Hepatic stellate cell (primary cell): Measurements from ENCODE around the gene CD300LG.

Experiments
- DNase-seq: peaks from one replicate; pipeline ENCODE4 v3.0.0; 2011; ENCODE audit warnings: low spot score

CD300LG gene

GRCh38 chr17:43825567-43825966 lies 21.4 kb upstream of the CD300LG start:
- DNase-seq: no peak

DNA sequence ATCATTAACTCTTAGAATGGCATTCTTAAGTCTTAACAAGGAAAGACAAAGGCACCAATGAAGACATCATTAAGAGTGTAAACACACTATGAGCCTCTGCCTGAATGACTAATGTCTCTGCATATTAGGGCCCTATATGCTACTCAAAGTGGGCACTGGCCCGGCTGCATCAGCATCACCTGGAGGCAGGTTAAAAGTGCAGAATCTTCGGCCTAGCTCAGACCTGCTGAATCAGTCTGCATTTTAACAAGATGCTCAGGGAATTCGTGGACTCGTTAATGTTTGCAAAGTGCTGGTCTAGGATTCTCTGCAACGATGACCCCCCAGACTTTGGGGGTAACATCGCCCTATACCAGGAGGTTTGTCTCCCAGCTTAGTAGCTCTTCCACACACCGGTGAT lies 20.8 kb upstream of the CD300LG start:
- DNase-seq: no peak

DNA sequence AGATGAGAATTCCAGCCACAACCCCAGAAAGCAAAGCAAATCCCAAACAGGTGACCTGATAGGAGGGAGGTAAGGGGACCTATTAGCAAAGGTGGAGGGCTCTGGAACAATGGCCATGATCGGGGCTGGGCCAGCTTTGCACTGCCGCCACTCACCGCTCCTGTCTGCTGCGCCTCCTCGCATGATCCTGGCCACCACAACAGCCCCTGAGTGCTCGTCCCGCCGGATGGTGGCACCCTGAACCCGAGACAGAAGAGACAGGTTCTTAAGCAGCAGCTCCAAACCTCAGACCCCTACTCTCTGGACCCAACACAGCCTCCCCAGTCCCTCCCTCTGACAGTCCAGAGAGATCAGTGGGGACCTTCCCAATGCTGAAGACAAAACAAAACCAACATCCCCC lies 19.4 kb upstream of the CD300LG start:
- DNase-seq: no peak

DNA sequence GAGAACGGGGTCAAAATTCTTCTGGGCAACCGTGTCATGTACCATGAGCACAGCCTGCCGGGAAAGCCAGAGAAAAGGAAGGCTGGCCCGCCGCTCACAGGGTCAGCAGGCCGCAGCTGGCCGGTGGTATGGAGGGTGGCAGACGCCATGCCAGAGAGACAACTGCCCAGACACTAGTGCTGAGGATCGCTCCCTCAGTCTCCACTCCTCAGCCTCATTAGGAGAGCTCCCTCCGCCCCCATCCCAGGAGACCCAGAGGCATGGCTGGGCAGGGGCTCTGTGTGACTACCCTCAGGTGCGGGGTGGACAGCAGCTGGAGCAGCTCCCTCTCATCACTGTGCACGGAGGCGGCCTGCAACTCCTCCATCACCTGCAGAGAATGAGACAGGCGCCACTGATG lies 17.2 kb upstream of the CD300LG start:
- no peak for DNase-seq

GRCh38 chr17:43830510-43831140 lies 16.4 kb upstream of the CD300LG start:
- no peak for DNase-seq

DNA sequence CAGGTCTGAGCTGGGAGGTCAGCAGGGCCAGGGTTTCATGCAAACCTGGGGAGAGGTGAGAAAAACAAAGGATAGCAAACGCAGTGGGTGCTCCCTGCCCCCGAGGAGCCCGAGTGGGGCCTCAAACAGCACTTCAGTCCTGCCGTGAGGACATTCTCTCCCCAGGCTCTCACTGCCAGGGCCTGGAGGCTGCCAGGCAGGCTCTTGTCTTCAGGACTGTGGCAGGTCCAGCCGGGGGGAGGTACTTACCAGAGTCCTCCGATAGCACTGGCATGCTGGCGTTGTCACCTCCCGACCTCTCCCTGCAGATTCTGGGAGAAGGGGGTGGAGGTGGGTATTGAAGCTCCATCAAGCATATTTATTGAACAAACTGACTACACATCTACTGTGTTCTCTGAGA lies 15.3 kb upstream of the CD300LG start:
- no peak for DNase-seq

DNA sequence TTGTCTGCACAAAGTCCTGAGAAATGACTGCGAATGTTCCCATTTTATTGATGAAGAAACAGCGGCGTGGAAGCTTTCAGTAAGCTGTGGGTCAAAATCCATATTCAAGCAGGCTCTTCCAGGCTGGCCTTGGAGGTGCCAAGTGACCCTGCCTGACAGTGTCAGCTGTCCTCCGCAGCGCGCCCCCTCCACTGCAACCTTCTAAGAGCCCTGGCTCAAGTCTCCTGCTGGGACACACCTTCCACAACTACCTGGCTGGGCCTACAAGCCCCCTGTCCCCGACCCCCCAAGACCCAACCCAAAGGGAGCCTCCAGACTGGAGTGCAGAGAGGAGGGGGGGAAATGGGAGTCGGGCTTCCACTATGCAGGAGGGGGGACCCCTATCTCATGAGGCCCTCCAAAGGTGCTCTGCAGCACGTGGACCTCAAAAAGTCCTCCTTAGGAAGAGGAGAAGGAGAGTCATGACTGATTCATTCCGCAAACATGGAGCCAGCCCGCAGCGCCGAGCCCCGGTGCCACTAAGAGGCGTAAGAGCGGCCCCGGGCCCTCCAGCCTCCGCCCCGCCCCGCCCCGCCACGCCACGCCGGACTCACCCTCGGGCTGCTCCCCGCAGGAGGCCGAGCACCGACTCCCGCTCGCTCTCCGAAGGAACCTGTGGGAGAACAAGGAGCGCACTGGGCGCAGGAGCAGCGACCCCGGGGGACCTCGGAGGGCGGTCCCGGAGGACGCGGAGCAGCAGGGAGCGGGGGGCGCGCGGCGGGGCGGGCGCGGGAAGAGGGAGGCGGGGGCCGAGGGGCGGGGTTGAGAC lies 14.6 kb upstream of the CD300LG start:
- DNase-seq: peak; percentile 89

GRCh38 chr17:43832976-43833829 lies 13.8 kb upstream of the CD300LG start, which contains the start of gene MPP3:
Gene MPP3, minus strand, starts transcription at chr17:43833146. Its CDS starts 1,240 bp downstream, at chr17:43831906.
- peak; percentile 95 for DNase-seq

GRCh38 chr17:43834106-43834505 lies 12.9 kb upstream of the CD300LG start:
- DNase-seq: peak; percentile 33

GRCh38 chr17:43839670-43840108 lies 7.3 kb upstream of the CD300LG start:
- no peak for DNase-seq

DNA sequence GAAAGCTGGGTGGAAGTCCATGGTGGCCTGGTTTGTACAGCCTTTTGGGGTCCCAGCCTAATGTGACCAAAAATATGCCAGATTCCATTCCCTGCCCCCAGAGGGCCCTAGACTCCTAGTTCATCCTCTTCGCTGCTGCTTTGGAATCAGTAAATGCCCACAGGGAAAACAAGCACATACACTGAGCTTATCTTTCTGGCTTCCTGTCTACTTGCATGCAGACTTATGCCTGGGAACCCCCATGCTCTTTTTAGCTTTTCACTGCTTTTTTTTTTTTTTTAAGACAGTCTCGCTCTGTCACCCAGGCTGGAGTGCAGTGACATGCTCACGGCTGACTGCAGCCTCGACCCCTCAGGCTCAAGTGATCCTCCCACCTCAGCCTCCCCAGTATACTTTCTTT lies 6.2 kb upstream of the CD300LG start:
- peak; percentile 59 for DNase-seq

DNA sequence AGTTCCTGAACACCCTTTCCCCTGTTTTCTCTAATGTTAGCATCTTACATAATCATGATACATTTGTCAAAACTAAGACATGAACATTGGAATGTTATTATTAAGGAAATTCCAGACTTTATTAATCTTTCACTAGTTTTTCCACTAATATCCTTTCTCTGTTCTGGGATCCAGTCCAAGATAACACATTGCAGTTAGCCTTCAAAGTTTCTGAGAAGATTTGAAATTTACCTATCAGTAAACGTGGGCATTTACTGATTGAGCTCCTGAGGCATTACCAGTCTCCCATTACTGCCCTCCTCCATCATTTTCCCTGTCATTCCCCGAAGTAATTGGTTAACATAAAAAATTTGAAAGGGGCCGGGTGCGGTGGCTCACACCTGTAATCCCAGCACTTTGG lies 5.7 kb upstream of the CD300LG start:
- DNase-seq: no peak

DNA sequence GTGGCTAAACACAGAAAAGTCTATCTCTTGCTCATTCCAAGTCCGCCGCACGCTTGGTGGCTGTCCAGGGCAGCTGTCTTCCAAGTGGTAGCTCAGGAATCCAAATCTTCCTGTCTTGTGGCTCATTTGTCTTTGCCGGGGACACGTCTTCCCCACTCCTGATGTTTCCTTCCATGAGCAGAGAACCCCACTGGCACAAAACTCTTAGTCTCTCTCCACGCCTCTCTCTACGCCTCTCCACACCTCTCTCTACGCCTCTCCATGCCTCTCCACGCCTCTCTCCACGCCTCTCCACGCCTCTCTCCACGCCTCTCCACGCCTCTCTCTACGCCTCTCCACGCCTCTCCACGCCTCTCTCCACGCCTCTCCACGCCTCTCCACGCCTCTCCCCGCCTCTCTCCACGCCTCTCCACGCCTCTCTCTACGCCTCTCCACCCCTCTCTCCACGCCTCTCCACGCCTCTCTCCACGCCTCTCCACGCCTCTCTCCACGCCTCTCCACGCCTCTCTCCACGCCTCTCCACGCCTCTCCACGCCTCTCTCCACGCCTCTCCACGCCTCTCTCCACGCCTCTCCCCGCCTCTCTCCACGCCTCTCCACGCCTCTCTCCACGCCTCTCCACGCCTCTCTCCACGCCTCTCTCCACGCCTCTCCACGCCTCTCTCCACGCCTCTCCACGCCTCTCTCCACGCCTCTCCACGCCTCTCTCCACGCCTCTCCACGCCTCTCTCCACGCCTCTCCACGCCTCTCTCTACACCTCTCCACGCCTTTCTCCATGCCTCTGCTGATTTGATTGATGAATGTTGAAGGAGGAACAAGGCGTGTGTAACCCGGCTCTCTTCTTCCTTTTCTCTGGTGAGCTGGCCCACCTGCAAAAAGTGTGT lies 4.6 kb upstream of the CD300LG start:
- DNase-seq: peak; percentile 36

GRCh38 chr17:43842975-43843325 lies 4.0 kb upstream of the CD300LG start:
- DNase-seq: no peak

DNA sequence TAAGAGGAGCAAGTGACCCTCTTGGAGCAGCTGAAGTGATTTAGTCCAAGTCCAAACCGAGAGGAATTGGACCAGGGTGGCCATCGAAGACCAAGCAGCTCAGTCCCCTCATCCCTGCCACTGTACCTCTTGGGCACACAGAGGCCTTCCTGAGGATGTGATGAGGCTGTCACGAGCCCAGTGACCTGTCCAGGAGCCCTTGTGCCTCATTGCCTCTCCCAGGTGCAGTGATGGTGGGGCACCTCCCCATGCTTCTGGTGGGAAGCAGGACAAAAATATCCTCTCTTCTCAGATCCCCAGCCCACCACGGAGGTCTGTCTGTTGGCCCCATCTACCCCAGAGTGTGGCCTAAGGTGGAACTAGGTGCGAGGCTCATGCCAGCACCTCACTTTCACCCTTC lies 2.7 kb upstream of the CD300LG start:
- DNase-seq: no peak

GRCh38 chr17:43845766-43846165 lies 1.2 kb upstream of the CD300LG start:
- no peak for DNase-seq

- DNase-seq: peak; percentile 92
These were observed 709 bp upstream of the CD300LG start for GRCh38 chr17:43846221-43846712.

GRCh38 chr17:43848601-43849000 lies 1.6 kb downstream of the CD300LG start:
- no peak for DNase-seq

GRCh38 chr17:43849116-43849515 lies 2.1 kb downstream of the CD300LG start:
- DNase-seq: no peak

GRCh38 chr17:43852571-43852970 lies 5.6 kb downstream of the CD300LG start:
- no peak for DNase-seq

DNA sequence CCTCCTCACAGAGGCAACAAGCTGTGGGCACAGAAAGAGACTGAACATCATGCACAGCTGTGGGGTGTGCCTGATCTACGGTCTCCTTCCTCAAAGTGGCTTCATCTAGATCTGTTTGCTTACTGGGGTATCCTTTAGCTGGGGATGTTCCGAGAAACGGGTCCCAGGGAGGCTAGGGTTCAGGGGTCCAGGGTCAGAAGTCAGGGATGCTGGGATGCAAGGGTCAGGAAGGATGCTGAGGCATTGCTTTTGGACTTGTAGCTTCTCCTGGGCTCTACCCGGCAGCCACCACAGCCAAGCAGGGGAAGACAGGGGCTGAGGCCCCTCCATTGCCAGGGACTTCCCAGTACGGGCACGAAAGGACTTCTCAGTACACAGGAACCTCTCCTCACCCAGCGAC lies 6.6 kb downstream of the CD300LG start:
- DNase-seq: no peak

- no peak for DNase-seq
These were observed 7.5 kb downstream of the CD300LG start for GRCh38 chr17:43854498-43854897.
